Gastrocnemius medialis (tissue), 4 donors: ENCODE measurements around the gene SMAD1.

ENCODE experiments used
- POLR2A ChIP-seq, 2 donors: fragments of 450-650 bp; IDR thresholded peaks; one replicate each; pipeline ENCODE4 v1.6.1; 2017; ENCODE audit warnings: antibody characterized with exemption in 2 of 2, mild to moderate bottlenecking in 2 of 2, moderate library complexity in 2 of 2
- TF ChIP-seq, protein P1 (sequence below), 5 experiments: fragments of 450-650 bp in 3 of 5; fragments of 200-600 bp in 2 of 5; sonication (generic) in 2 of 5; IDR thresholded peaks in 4 of 5; conservative IDR thresholded peaks in 1 of 5; 1 replicate in 4 of 5; 2 replicates in 1 of 5; pipeline ENCODE4 v1.5.1; 2016 to 2019; ENCODE audit warnings: antibody characterized with exemption in 5 of 5, mild to moderate bottlenecking in 3 of 5, moderate library complexity in 3 of 5

DNA sequence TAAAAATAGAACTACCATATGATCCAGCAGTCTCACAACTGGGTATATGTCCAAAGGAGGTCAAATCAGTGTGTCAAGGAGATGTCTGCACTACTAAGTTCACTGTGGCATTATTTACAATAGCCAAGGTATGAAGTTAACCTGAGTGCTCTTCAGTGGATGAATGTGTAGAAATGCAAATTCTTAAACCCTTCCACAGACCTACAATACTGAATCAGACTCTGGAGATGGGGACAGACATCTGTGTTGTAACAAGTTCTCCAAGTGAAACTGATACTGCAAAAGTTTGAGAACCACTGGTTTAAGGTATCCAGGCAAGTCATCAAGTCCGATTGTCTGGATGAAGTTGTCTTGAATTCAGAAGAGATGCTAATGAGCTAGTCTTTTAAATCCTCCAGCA, 38.5 kb downstream of the SMAD1 start:
- TF ChIP-seq, protein P1, sequence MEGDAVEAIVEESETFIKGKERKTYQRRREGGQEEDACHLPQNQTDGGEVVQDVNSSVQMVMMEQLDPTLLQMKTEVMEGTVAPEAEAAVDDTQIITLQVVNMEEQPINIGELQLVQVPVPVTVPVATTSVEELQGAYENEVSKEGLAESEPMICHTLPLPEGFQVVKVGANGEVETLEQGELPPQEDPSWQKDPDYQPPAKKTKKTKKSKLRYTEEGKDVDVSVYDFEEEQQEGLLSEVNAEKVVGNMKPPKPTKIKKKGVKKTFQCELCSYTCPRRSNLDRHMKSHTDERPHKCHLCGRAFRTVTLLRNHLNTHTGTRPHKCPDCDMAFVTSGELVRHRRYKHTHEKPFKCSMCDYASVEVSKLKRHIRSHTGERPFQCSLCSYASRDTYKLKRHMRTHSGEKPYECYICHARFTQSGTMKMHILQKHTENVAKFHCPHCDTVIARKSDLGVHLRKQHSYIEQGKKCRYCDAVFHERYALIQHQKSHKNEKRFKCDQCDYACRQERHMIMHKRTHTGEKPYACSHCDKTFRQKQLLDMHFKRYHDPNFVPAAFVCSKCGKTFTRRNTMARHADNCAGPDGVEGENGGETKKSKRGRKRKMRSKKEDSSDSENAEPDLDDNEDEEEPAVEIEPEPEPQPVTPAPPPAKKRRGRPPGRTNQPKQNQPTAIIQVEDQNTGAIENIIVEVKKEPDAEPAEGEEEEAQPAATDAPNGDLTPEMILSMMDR (IDR thresholded peaks at IDR 0.05 in 4 of 5, conservative IDR thresholded peaks at IDR 0.05 in 1 of 5) = no peak
- TF ChIP-seq POLR2A (IDR thresholded peaks at IDR 0.05) = no peak
